HepG2 (cell line): ENCODE measurements around the gene HAGHL. TPM values are rescaled to one million over a fixed set of nuclear protein-coding genes. Genes with fewer than 3 reads are reported as not detected.

Experiments used
- ATAC-seq: fragments of 200-7000 bp; cut with Tn5 transposase; 3 replicates; pipeline ENCODE4 v1.9.1; 2020; ENCODE audit warnings: mild to moderate bottlenecking, moderate library complexity
- BruUV-seq: library from RNA; stranded (reverse); fragments of 400-500 nt; replicated peaks from 2 replicates; lab custom pipeline; 2021; lab: Mats Ljungman, UMichigan
- CTCF ChIA-PET: fragments of 300-600 bp; formaldehyde crosslinking; extraction: SDS; loops from one replicate; lab custom pipeline; 2021; ENCODE audit warnings: low total read pairs, inconsistent platforms, low intra/inter-chr PET ratio; lab: Yijun Ruan, JAX
- POLR2A ChIA-PET: fragments of 350-600 bp; sonication (Branson Sonifier 250); formaldehyde crosslinking; loops from one replicate; lab custom pipeline; 2020; ENCODE audit warnings: antibody characterized with exemption, inconsistent platforms; lab: Yijun Ruan, JAX
- DNase-seq: peaks from one replicate; pipeline ENCODE4 v3.0.0-alpha.2; 2015; ENCODE audit warnings: low spot score
- FAIRE-seq: peaks from 3 replicates; lab custom pipeline; 2011; peaks lifted over from hg19 to GRCh38; lab: Jason Lieb, UNC
- H2AFZ ChIP-seq: one replicate; pipeline ENCODE4 v1.6.1; 2011; ENCODE audit warnings: low read length, inconsistent platforms
- H3K27ac ChIP-seq: fragments of 300-600 bp; 3 replicates; pipeline ENCODE4 v1.8.0; 2011; ENCODE audit warnings: mixed run types, mild to moderate bottlenecking, mixed read lengths, low read length, inconsistent platforms; ENCODE audit not compliant: insufficient read depth; ENCODE audit errors: extremely low read length
- H3K27me3 ChIP-seq, 2 experiments: fragments of 200-600 bp in 1 of 2; 2 replicates in 1 of 2; 3 replicates in 1 of 2; pipeline versions ENCODE4 v1.6.0 to v1.8.0; 2011; ENCODE audit warnings: low read length in 2 of 2, mild to moderate bottlenecking in 2 of 2, moderate library complexity in 2 of 2, inconsistent platforms in 1 of 2; ENCODE audit not compliant: insufficient read depth in 2 of 2, control insufficient read depth in 1 of 2
- H3K36me3 ChIP-seq, 2 experiments: fragments of 200-600 bp in 1 of 2; replicated peaks in 1 of 2; 2 replicates in 1 of 2; 3 replicates in 1 of 2; pipeline versions ENCODE4 v1.5.1 to v1.8.0; 2011; ENCODE audit warnings: low read length in 2 of 2, inconsistent platforms in 1 of 2; ENCODE audit not compliant: insufficient read depth in 2 of 2, control insufficient read depth in 1 of 2
- H3K4me1 ChIP-seq: 2 replicates; pipeline ENCODE4 v1.5.1; 2012; ENCODE audit warnings: low read length, inconsistent platforms; ENCODE audit not compliant: insufficient read depth
- H3K4me2 ChIP-seq: 2 replicates; pipeline ENCODE4 v1.6.0; 2011; ENCODE audit warnings: low read depth, low read length, inconsistent platforms
- H3K4me3 ChIP-seq, 3 experiments: fragments of 200-600 bp in 1 of 3; sonication (generic), shearing (Covaris generic) in 1 of 3; replicated peaks in 1 of 3; 2 replicates each; pipeline ENCODE4 v1.5.1; 2011 to 2016; ENCODE audit warnings: low read length in 3 of 3, inconsistent platforms in 2 of 3, low read depth in 2 of 3, mild to moderate bottlenecking in 2 of 3, control low read depth in 1 of 3, mixed read lengths in 1 of 3; ENCODE audit not compliant: insufficient read depth in 1 of 3
- H3K79me2 ChIP-seq: one replicate; pipeline ENCODE4 v1.6.1; 2011; ENCODE audit warnings: low read length, inconsistent platforms; ENCODE audit not compliant: insufficient read depth
- H3K9ac ChIP-seq: 2 replicates; pipeline ENCODE4 v1.6.0; 2011; ENCODE audit warnings: mild to moderate bottlenecking, low read depth, low read length, inconsistent platforms; ENCODE audit not compliant: insufficient read depth
- H3K9me3 ChIP-seq: 2 replicates; pipeline ENCODE4 v1.5.1; 2012; ENCODE audit warnings: mild to moderate bottlenecking, low read length
- H4K20me1 ChIP-seq: 2 replicates; pipeline ENCODE4 v1.6.0; 2011; ENCODE audit warnings: inconsistent platforms, mild to moderate bottlenecking, low read length, moderate library complexity; ENCODE audit not compliant: insufficient read depth
- AGO1 ChIP-seq: fragments of 200-400 bp; formaldehyde crosslinking; IDR thresholded peaks from 2 replicates; pipeline ENCODE4 v1.6.1; 2017; ENCODE audit warnings: mild to moderate bottlenecking, low read depth, low read length, moderate library complexity; ENCODE audit not compliant: poor library complexity, severe bottlenecking
- BRF2 ChIP-seq: sonication (generic); formaldehyde crosslinking; IDR thresholded peaks from 2 replicates; pipeline ENCODE4 v1.8.1; 2022; ENCODE audit warnings: mild to moderate bottlenecking, missing genetic modification reagents
- CCDC6 ChIP-seq: sonication (generic); formaldehyde crosslinking; IDR thresholded peaks from 2 replicates; pipeline ENCODE4 v1.8.1; 2022; ENCODE audit warnings: mild to moderate bottlenecking, missing genetic modification reagents, moderate library complexity
- CHD2 ChIP-seq: IDR thresholded peaks from 2 replicates; pipeline ENCODE4 v1.6.1; 2011; ENCODE audit warnings: low read depth, low read length, improper control_type of control experiment
- ISL2 ChIP-seq: sonication (generic); formaldehyde crosslinking; IDR thresholded peaks from 2 replicates; pipeline ENCODE4 v1.5.0; 2020; ENCODE audit warnings: missing genetic modification reagents
- REL ChIP-seq: sonication (generic); formaldehyde crosslinking; conservative IDR thresholded peaks from 2 replicates; pipeline ENCODE4 v1.8.0; 2022; ENCODE audit warnings: mild to moderate bottlenecking, missing genetic modification reagents, moderate library complexity
- ZFX ChIP-seq: sonication (generic); formaldehyde crosslinking; IDR thresholded peaks from 2 replicates; pipeline ENCODE4 v1.4.0; 2020; ENCODE audit warnings: mild to moderate bottlenecking, low read depth, missing genetic modification reagents, moderate library complexity
- ZNF260 ChIP-seq: sonication (generic); formaldehyde crosslinking; IDR thresholded peaks from 2 replicates; pipeline ENCODE4 v1.4.0; 2020; ENCODE audit warnings: missing genetic modification reagents, low read depth, mild to moderate bottlenecking, borderline replicate concordance
- ZNF670 ChIP-seq: sonication (generic); formaldehyde crosslinking; IDR thresholded peaks from 2 replicates; pipeline ENCODE4 v1.8.0; 2022; ENCODE audit warnings: mild to moderate bottlenecking, missing genetic modification reagents, borderline replicate concordance
- WGBS: methylation state at CpG from one replicate; pipeline ENCODE4 v1.1.6; 2017; ENCODE audit warnings: low lambda C conversion rate; 5-methylcytosine and 5-hydroxymethylcytosine counted together
- in situ Hi-C: cut with HindIII; loops from 2 replicates; pipeline ENCODE4 v1.10.0; 2017; ENCODE audit warnings: low pct_unique_long_range_greater_than_20kb; ENCODE audit not compliant: extremely low pct_ligation_motif_present
- intact Hi-C: fragments of 100-400 bp; cut with micrococcal nuclease; formaldehyde crosslinking; loops from one replicate; pipeline ENCODE4 v1.10.0; 2022; ENCODE audit not compliant: unreplicated experiment
- polyA plus RNA-seq, 8 experiments: library from polyadenylated mRNA; depleted of rRNA in 3 of 8; stranded (reverse) in 7 of 8; unstranded in 1 of 8; fragments of >200 nt; fragmentation: Illumina TruSeq in 4 of 8; extraction: Trizol in 4 of 8; gene quantifications; 2 replicates each; pipeline versions ENCODE4 v1.2.1 to v1.2.3, GENCODE V29; 2011 to 2016; ENCODE audit warnings: low read depth in 4 of 8, missing spikeins in 1 of 8, mixed read lengths in 1 of 8; ENCODE audit not compliant: insufficient read depth in 1 of 8
- total RNA-seq, 5 experiments: library from RNA; depleted of rRNA; stranded (reverse); fragments of >200 nt; fragmentation: Illumina TruSeq; extraction: Trizol; gene quantifications; 2 replicates each; pipeline ENCODE4 v1.2.3, GENCODE V29; 2016; ENCODE audit warnings: low read depth in 1 of 5

Gene HAGHL
- total and polyA plus RNA-seq, 2 of the 13 experiments (the other 11 are each of a cell fraction or from before 2014, with no cell fraction given): 3.4 to 8.4 TPM

- H3K9ac ChIP-seq: peak overlapping the region; percentile 82
- H3K4me2 ChIP-seq: peak overlapping the region; percentile 80
- no peak for FAIRE-seq
- peaks cover 16% of the 10 kb centered on the region for H3K79me2 ChIP-seq
- H3K9me3 ChIP-seq: no peaks in the 10 kb centered on the region
- no peak for TF ChIP-seq CCDC6 (CRISPR knock-in tag)
- no peak for TF ChIP-seq CHD2
- no peak for TF ChIP-seq ISL2
- TF ChIP-seq REL (CRISPR knock-in tag): 0 out of 2 replicates have a peak, but pooled peaks have one; percentile 31
- 0 out of 2 replicates have a peak, but pooled peaks have one; percentile 12 for TF ChIP-seq BRF2 (CRISPR knock-in tag)
- TF ChIP-seq ZNF260: no peak
- 0 out of 2 replicates have a peak, but pooled peaks have one; percentile 16 for TF ChIP-seq ZNF670 (CRISPR knock-in tag)
- TF ChIP-seq AGO1: peak; percentile 45
- TF ChIP-seq ZFX (CRISPR knock-in tag): 0 out of 2 replicates have a peak, but pooled peaks have one; percentile 4
- H3K4me1 ChIP-seq: peaks cover 35% of the 10 kb centered on the region
- H3K4me3 ChIP-seq: peak overlapping the region; percentile 72 to 88 (median 85)
- no peaks in the 10 kb centered on the region; a peak in 1 of 5 replicates for H3K27me3 ChIP-seq
- intact Hi-C loops: no loop called here
- CTCF ChIA-PET: interaction anchor here (0.8 kb wide), 1 partner anchor 13 kb away, joined by 3 read pairs; the partner anchor contains the start of gene RHOT2
- no TSS peak for BruUV-seq
- no peak overlapping the region for H2AFZ ChIP-seq
- in situ Hi-C loops: no loop called here
- POLR2A ChIA-PET: interaction anchor here (0.8 to 4.4 kb wide), 9 partner anchors 9 to 44 kb away, joined by 3 to 34 read pairs (median 6); partner anchors contain the start of genes ANTKMT, METRN, METTL26 and RHOT2
- no CpG with 5 or more reads among the region's 38 CpGs for WGBS
- 0 out of 2 replicates have a peak, but pooled peaks cover 3% of the 10 kb centered on the region for H4K20me1 ChIP-seq
- DNase-seq: no peak
- no peak for ATAC-seq
- H3K27ac ChIP-seq: peak overlapping the region; percentile 76
- H3K36me3 ChIP-seq: peaks cover 8 to 17% of the 10 kb centered on the region in 2 experiments; a peak in 4 of 5 replicates
These were observed 46.3 kb upstream of the HAGHL start for GRCh38 chr16:680625-680945.
